HL-60/S4 treated with retinoic acid at 250 ng/mL for 4 days and 3 days (cell line): ENCODE data around the gene MYLK2.

Experiments
- in situ Hi-C: fragments of 300-500 bp; cut with MboI; formaldehyde crosslinking; loops from 2 replicates; pipeline ENCODE4 v1.7.0; 2022; ENCODE audit warnings: low sequenced_read_pairs

Gene MYLK2

DNA sequence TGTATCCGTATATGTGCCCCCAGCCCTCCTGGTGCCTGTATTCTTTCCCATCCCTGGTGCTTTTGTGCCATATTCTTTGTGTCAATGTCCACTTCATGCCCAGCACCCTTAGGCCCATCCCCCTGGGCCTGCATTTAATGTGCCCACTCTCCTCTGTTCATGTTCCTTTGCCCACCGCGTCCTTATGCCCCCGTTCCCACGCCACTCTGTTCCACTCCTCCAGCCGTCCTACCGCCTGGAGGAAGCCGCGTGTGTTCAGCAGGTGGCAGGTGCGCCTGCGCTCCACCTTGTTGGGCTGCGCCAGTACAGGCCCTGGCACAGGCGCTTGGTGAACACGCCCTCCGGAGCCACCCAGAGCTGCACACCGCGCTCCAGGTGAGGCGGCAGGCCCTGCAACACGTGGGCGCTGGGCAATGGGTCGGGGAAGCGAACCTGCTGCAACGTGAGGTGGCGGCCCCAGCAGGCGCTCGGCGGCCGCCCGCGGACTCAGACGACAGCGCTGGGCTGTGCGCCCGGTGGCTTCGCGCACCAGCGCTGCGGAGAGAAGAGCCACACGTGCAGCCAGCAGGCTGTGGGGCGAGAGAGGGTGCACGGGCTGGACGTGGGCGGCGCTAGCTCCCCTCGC is 30.3 kb downstream of the MYLK2 start:
- in situ Hi-C loops = no loop called here

DNA sequence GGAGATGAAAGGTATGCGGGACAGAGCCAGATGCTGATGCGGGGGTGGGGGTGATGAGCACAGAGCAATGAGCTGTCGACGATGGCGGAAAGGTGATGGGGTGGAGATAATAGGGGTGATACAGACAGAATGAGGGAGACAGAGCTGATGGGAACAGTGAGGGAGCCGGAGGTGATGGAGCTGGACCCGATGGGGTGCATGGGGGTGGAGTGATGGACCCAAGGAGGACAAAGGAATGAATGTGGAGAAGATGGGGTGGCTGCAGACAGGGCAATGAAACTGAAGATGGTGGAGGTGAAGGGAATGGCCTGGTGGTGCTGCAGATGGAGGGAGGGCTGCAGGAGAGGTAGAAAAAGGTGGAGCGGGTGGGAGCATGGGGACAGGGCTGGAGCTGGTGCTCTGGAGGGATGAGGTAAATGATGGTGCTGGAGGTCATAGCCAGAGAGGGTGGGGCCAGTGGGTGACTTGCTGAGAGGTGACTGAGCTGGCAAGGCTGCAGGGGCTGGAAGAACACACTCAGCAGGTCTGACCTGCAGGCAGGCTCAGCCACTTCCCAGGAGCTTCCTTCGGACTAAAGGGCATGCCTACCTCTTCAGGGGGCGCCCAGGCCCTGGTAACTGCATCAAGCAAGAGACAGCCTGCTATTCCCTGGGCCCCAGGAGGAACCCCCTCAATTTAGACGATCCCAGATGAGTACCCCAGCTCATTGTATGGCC is 32.2 kb downstream of the MYLK2 start:
- in situ Hi-C loops = no loop called here

DNA sequence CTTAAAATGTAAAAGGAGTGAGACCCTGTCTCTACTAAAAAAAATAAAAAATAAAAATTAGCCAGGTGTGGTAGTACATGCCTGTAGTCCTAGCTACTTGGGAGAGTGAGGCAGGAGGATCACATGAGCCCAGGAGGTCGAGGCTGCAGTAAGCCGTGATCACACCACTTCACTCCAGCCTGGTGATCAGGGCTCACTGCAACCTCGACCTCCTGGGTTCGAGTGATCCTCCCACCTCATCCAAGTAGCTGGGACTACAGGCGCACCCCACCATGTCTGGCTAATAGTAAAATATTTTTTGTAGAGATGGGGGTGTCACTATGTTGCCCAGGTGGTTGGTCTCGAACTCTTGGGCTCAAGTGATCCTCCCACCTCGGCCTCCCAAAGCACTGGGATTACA is 34.3 kb downstream of the MYLK2 start:
- in situ Hi-C loops = no loop called here

DNA sequence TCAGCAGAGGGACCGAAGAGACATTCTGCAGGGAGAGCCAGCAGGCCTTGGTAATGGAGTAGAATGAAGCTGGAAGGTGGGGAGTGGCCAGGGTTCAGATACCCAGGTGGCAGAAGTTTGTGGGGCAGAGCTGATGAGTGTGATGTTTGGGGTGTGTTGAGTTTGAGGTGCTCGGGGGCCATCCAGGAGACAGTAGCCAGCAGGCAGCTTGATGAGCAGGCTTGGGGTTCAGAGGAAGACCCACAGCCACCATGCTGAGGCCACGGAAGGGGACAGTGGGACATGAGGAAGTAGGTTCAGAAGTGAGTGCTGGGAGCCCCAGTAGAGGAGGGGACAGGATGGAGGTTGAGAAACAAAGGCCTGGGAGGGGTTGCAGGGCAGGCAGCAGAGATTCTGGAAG is 37.4 kb downstream of the MYLK2 start:
- in situ Hi-C loops = no loop called here

DNA sequence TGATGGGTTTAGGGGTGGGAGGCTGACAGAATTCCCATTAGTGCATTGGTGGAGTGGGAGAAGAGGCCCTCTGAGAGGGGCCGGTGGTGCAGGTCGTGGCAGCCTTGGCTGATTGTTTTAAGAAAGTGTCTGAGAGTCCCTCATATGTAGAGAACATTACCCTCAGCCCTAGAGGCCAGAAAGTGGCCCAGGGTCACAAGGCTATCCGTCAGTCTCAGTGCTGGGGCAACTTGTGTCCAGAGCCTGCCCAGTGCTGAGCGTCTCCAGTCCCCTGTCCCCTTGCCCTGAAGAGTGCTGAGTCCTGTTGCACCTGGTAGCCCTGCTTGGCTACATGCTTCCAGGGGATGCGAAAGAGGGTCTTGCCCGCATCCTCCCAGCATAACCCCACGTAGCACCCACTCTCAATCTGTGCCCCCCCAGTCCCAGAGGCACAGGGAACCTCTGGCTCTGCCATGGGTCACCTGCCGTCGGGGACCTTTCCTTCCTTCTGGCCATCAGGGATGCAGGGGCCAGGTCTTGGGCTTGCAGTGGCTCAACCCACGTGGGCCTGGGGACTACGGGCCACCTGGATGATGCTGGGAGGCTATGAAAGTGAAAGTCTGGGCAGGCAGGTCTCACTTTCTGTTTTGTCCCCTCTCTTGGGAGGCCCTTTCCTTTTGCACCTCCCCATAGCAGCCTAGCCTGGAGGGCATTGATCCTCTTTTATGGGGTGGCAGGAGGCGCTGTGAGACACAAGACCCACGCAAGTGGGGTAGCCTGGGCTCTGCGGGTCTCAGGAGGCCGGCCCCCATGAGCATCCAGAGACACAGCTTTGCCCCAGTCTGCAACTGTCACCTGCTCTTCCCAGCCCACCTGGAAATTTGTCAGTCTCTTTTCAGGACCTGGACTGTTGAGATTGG is 39.0 kb downstream of the MYLK2 start:
- in situ Hi-C loops = no loop called here

DNA sequence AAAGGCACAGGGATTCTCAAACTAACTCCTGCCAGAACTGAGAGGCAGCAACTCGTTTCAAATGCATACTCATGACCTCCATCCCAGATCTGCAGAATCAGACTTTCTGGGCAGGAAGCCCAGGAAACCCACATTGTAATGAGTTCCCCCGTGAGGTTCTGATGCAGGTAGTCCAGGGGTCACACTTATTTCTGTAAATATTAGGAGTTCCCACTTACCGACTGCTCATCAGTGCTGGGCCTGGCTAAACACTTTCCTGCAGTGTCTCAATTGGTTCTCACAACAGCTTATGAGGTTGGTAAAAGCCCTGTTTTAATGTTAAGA is 39.6 kb downstream of the MYLK2 start:
- in situ Hi-C loops = no loop called here

DNA sequence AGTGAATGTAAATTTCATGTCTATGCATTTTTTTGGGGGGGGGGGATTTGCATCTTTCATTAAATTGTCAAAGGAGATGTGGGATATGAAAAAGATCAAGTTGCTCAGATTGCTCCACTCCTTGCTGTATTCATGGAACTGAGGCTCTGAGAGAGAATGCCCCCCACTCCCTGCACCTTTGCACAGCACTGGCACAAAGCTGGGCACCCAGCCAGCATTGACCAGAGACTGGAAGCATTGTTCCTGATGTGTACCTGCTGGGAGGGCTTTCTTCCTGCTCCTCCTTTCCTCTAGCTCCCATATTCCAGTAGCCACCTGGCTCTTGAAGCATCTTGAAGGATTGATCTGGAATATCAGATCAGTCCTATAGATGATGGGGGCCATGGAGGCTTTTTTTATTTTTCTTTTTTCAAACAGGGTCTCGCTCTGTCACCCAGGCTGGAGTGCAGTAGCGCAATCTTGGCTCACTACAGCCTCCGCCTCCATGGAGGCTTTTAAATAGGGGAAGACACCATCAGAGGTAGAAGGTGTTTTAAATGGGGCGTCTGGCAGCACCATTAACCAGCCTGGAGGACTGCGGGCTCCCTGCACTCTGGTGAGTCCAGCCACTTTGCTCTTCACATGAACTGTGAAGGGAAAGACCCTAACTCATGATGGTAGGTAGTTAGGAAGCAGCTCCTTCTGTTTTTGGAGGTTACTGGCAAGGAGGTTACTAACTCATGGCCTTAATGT is 40.3 kb downstream of the MYLK2 start:
- in situ Hi-C loops = no loop called here

DNA sequence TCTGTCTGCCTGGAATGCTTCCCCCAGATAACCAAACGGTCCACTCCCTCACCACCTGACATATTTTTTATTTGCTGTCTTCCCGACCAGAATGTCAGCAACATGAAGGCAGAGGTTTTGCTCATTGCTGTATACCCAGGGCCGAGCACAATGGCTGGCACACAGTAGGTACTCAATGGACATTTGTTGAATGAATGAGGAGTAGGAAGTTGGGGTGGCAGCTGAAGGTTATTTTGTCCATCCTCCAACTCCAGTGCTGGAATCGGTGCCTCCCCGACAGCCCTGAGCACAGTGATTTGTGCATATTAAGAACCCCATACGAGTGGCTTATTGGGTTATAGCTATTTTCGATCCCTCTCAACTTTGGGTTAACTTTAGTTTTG is 40.8 kb downstream of the MYLK2 start:
- in situ Hi-C loops = loop anchor here (10.0 kb wide), 1 partner anchor 225 kb away; no protein-coding TSS in a partner anchor

DNA sequence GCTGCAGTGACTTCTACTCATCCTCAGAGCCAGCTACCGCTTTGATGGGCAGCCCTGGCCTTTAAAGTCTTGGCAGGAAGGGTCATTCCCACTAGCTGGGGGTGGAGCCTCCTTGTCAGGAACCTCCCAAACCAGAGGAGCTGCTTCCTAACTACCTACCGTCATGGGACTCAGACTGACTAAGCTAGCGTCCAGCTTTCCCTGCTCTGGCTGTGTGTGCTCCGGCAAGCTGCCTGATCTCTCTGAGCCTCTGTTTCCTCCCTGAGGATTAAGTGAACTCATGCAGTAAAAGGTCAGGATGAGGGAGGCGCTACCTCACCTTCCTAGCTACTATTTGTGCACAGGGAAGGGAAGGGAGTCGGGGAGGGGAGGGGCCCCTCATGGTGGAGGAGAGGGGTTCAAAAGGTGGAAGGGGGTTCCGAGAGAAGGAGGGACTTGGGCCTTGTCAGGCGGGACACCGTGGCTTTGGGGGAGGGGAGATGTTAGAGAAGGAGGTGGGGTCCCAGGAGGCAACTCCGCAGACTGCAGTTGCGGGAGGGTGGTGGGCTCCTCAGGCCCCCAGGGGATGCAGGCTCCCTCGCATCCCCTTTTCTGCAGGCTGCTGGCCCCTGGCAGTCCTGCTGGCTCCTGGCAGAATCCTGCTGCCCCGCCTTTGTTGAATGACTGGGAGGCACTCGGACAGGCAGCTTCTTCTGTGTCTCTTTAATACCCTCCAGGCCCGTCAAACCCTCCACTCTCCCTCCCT is 41.4 kb downstream of the MYLK2 start:
- in situ Hi-C loops = loop anchor here (10.0 kb wide), 1 partner anchor 224 kb away; no protein-coding TSS in a partner anchor

DNA sequence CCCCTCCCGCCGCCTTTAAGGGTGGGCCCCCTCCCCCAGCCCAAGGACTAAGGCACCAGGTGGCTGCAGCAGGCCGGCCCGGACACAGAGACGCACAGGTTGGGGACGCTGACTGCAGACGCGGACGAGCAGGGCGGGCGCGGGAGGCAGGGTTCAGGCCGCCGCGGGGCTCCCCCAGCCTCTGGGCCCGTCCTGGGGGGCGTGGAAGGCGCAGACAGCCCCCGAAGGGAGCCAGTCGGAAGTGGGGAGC is 41.9 kb downstream of the MYLK2 start:
- in situ Hi-C loops = loop anchor here (10.0 kb wide), 1 partner anchor 224 kb away; no protein-coding TSS in a partner anchor

DNA sequence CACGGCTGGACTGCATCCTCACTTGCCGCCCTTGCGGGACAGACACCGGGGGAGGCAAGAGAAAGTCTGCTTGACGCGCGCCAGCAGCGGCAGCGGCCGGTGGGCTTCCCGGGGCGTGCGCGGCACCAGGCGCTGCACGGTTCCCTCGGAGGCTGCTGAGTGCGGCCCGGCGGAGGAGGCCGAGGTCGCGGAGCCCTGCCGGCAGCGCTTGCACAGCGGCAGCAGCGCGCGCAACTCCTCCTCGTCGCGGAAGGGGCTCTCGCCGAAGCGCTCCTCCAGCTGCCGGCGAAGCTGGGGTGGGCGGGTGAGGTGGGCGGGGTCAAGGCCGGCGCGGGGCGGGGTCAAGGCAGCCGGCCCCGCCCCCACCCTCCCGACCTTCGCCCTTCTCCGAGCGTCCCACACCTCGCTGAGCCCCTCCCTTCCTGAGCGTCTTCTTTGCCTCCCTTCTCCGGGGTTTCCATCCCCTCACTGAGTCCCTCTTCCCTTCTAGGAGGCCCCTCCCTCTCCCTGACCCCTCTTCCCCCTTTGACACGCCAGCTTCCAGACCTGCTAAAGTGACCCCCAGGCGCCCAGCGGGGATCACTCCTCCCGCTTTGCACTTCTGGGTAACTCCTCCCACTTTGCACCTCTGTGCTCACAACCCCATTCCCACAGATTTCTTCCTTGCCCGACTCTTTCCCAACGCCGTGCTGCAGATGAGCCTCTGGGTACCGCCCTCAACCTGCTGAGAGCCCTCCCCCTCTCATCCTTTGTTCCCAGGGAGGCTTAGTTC is 42.4 kb downstream of the MYLK2 start:
- in situ Hi-C loops = loop anchor here (10.0 kb wide), 1 partner anchor 223 kb away; no protein-coding TSS in a partner anchor

DNA sequence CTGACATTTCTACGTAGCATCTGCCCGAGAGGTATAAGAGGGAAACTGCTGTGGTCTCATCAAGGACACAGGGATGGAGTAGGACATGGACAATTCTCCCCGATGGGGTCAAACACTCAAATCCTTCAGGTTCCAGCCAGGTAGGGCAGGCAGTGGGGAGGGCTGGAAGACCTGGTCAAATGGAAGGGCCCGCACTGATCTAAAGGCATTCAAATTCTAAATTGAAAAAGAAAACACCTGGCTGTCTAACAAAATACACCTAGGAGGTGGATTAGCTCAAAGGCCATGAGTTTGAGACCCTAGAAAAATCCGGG is 43.0 kb downstream of the MYLK2 start:
- in situ Hi-C loops = loop anchor here (10.0 kb wide), 1 partner anchor 223 kb away; no protein-coding TSS in a partner anchor

DNA sequence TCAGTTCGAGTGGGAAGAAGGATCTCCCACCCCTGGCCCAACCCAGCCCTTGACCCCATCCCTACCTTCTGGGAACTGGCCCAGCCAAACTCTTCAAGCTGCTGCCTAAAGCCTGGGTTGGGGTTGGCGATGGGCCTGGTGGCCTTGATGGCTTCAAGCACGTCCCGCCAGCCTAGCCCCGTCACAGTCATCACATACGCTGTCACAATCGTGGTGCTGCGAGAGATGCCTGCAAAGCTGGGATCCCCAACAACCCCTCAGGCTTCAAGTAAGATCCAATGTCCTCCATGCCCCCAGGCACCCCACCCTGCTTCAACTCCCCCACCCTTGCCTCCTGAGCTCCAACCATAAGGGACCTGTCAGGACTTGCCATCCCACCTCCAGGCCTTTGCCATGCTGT is 43.4 kb downstream of the MYLK2 start:
- in situ Hi-C loops = loop anchor here (10.0 kb wide), 1 partner anchor 222 kb away; no protein-coding TSS in a partner anchor

DNA sequence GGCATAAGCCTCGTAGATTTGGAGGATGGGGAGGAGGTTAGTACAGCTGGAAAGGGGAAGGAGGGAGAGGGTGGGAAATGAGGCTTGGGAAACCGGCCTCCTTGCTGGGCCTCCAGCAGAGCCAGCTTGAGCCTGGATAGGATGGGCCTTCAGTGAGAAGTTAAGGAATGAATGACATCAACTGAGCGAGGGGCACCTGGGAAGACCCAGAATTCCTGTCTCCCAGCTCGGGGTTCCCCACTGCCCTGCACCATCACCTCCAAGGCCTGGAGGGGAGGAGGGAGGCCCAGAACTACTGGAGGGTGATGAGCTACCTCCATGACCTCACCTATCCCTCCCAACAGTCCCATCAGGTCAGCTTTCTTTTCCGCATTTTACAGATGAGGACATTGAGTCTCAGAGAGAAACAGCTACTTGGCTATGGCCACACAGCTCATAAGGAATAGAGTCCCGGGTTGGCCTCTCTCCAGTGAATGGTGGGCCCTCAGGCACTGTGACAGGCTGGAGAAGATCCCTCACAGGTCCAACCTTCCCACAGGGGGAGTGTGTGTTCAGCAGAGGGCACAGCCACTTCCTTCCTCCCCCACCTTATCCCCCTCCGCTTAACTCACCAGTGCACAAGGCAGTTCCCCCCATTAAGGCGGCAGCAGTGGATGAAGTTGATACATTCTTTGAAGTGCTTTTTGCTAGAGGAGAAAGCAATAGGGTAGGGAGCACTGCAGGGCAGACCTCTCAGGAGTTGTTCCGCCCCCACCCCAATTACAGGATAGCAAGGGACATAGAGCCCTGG is 44.3 kb downstream of the MYLK2 start:
- in situ Hi-C loops = loop anchor here (10.0 kb wide), 1 partner anchor 221 kb away; no protein-coding TSS in a partner anchor

DNA sequence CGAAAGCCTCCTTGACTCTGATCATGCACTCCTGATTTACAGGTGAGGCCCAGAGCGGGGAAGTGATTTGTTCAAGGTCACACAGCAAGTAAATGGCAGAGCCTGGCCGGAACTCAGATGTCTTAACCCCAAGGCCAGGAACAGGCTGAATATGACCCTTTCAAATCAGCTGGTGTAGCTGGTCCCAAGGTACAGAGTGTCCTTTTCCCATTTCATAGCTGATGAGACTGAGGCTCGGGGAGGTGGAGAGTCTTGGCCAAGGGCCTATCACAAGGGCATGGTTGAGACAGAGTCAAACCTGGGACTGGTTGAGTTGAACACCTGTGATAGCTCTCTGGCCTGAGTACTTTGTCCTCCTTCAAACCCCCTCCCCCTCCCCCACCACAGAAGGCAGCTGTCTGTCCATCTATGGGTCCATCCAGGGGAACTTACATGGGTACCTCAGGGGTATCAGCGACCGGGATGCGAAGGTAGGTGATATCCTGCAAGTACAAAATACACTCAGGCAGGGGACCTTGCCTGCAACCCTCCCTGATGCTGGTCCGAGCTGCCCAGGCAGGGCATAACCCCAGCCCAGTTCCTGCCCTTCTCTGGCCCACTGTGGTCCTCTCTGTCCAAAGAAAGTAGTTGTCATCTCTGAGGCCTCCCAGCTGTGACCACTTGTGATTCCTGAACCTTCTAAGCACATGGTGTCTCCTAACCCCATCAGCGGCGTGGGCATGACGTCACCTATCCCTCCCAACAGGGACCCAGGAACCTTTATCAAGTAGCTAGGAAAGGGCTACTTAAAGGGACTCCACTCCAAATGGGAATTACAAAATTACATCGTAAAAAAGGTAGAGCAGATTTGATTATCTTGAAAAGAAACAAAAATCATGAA is 45.6 kb downstream of the MYLK2 start:
- in situ Hi-C loops = loop anchor here (10.0 kb wide), 1 partner anchor 220 kb away; no protein-coding TSS in a partner anchor

DNA sequence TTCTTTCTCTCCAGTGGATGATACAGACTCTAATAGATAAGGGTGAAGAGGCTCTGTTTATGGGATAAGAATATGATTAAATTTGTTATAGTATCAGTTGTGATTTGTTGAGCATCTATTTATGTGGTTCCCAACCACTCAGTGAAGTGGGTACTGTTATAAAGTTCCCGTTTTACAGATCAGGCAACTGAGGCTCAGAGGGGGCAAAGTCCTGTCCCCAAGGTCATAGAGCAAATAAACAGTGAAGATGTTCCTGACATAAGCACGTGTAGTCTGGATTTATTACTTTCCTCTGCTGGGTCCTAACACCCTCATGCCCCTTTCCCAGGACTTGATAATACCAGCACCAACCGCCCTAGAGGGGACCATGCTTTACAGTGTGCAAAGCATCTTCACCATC is 47.1 kb downstream of the MYLK2 start:
- in situ Hi-C loops = loop anchor here (10.0 kb wide), 1 partner anchor 219 kb away; no protein-coding TSS in a partner anchor

DNA sequence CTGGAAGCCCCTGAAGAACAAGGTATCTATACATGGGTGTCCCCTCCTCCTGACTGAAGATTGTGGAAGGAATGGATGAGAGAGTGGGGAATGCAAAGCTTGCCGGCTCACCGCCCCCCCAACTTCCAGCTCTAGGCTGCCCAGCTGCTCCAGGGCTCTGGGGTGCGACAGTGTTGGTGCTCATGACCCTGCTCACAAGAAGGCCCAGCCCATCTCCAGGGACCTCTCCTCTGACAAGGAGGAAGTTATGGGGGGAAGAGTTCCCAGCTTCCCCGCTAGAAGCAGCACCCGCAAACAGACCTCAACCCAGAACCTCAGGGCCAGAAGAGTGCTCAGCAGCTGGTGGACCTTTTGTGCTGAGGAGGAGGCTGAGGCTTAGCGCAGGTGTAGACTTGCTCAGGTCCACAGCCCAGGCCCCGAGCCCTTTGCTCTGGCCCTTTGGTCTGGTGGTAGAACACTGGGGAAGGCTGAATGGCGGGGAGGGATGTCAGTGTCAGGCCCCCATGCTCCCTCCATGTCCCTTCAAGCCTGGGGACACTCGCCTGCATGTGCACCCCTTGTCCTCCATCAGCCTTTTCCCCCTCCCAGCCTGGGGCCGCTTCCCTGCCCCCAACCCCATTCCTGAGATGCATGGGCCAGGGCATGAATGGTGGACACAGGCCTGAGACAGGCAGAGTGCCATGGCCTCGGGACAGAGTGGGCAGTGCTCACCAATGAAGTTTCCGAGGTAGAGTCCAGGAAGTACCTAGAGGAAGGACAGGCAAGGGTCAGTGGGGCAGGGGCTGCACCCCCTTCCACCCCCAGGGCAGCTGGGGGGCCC is 49.9 kb downstream of the MYLK2 start:
- in situ Hi-C loops = loop anchor here (10.0 kb wide), 1 partner anchor 216 kb away; no protein-coding TSS in a partner anchor
